ENCODE results near the gene FCER1A.

DNA sequence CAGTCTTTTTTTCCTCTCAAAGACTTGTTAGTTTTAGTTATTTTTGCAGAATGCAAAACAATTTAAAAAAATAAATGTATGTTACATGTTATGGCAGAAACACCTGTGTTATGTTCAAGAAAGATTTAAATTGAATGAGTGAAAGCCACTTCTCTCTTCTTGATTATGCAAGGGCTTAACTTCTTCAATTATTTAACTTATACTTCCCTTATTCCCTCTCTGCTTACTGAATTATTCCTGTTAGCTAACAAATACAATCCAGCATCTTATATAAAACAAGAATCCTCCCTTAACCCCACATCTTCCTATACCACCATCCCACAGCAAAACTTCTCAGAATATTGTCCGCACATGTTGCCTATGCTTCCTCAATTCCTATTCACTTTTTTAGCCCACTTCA is 10.7 kb upstream of the FCER1A start:
- TF ChIP-seq EZH2 (IDR thresholded peaks at IDR 0.05; ENCODE audit: low read depth, unreplicated experiment) (no peak), POLR2AphosphoS5 (IDR thresholded peaks at IDR 0.05; ENCODE audit: low read depth) (no peak), ZNF114 (CRISPR knock-in tag; IDR thresholded peaks at IDR 0.05) (no peak)
- TF ChIP-seq, protein P1, sequence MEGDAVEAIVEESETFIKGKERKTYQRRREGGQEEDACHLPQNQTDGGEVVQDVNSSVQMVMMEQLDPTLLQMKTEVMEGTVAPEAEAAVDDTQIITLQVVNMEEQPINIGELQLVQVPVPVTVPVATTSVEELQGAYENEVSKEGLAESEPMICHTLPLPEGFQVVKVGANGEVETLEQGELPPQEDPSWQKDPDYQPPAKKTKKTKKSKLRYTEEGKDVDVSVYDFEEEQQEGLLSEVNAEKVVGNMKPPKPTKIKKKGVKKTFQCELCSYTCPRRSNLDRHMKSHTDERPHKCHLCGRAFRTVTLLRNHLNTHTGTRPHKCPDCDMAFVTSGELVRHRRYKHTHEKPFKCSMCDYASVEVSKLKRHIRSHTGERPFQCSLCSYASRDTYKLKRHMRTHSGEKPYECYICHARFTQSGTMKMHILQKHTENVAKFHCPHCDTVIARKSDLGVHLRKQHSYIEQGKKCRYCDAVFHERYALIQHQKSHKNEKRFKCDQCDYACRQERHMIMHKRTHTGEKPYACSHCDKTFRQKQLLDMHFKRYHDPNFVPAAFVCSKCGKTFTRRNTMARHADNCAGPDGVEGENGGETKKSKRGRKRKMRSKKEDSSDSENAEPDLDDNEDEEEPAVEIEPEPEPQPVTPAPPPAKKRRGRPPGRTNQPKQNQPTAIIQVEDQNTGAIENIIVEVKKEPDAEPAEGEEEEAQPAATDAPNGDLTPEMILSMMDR (conservative IDR thresholded peaks at IDR 0.05; ENCODE audit: low read depth in 2 of 2): no peak
